GM12878 (cell line): Measurements from ENCODE around the gene MTAP.

Source experiments
- EGR1 ChIP-seq, 2 experiments: IDR thresholded peaks; 1 replicate in 1 of 2; 2 replicates in 1 of 2; pipeline ENCODE4 v1.6.1; 2011 to 2012; ENCODE audit warnings: low read depth in 2 of 2, low read length in 2 of 2, borderline replicate concordance in 1 of 2, mild to moderate bottlenecking in 1 of 2, moderate library complexity in 1 of 2
- EZH2 ChIP-seq: IDR thresholded peaks from 2 replicates; pipeline ENCODE4 v1.6.1; 2012; ENCODE audit warnings: low read depth, mild to moderate bottlenecking, control low read depth, inconsistent platforms, low read length, borderline replicate concordance; ENCODE audit not compliant: control insufficient read depth
- HDAC2 ChIP-seq: fragments of 200-600 bp; sonication (generic); IDR thresholded peaks from 2 replicates; pipeline ENCODE4 v1.6.1; 2017
- PAX5 ChIP-seq: IDR thresholded peaks from 2 replicates; pipeline ENCODE4 v1.6.1; 2011; ENCODE audit warnings: low read depth, low read length, borderline replicate concordance
- POLR2A ChIP-seq: IDR thresholded peaks from 2 replicates; pipeline ENCODE4 v1.6.1; 2011; ENCODE audit warnings: low read depth, mild to moderate bottlenecking, low read length
- ZNF384 ChIP-seq: IDR thresholded peaks from 2 replicates; pipeline ENCODE4 v1.6.1; 2012; ENCODE audit warnings: low read depth, mild to moderate bottlenecking, low read length, improper control_type of control experiment, borderline replicate concordance
- ZSCAN29 ChIP-seq: fragments of 450-650 bp; IDR thresholded peaks from 2 replicates; pipeline ENCODE4 v1.6.1; 2017; ENCODE audit warnings: mild to moderate bottlenecking, moderate library complexity

- TF ChIP-seq ZSCAN29 (no peak), PAX5 (no peak), EZH2 (no peak), EGR1 (IDR thresholded peaks at IDR 0.05; ENCODE audit: borderline replicate concordance in 1 of 2, low read depth in 2 of 2, low read length in 2 of 2) (no peak), HDAC2 (no peak), POLR2A (no peak), ZNF384 (no peak)
Observed at GRCh38 chr9:21828853-21829410, 26.5 kb downstream of the MTAP start.
